ENCODE measurements around the gene ADAMTS17. TPM values are rescaled to one million over a fixed set of nuclear protein-coding genes. Genes with fewer than 3 reads are reported as not detected.

Gene ADAMTS17
- total and polyA plus RNA-seq, 4 donors: 0.28 to 46.9 (median 9.1) TPM

GRCh38 chr15:100055821-100056220 is 286.0 kb downstream of the ADAMTS17 start:
- H3K4me3 ChIP-seq (ENCODE audit: low read depth in 1 of 3, low read length in 3 of 3): no peak overlapping the region
- no peaks in the 10 kb centered on the region for H3K27me3 ChIP-seq (ENCODE audit: control insufficient read depth in 4 of 4, insufficient read depth in 4 of 4, low read length in 3 of 4)
- H3K36me3 ChIP-seq (ENCODE audit: control insufficient read depth in 4 of 4, insufficient read depth in 3 of 4, low read depth in 1 of 4, low read length in 3 of 4): peaks cover 0 to 1% (median 0%) of the 10 kb centered on the region in 4 donors
- no peak for DNase-seq (ENCODE audit: low spot score)
- no peak overlapping the region for H3K27ac ChIP-seq (ENCODE audit: low read depth in 1 of 2, low read length in 2 of 2)
- WGBS: 89% methylated on average over 2 of the region's 2 CpGs
- no peaks in the 10 kb centered on the region for H3K4me1 ChIP-seq (ENCODE audit: control insufficient read depth in 4 of 4, insufficient read depth in 4 of 4, low read length in 3 of 4)
- H3K9ac ChIP-seq (ENCODE audit: low read depth in 1 of 2, low read length in 2 of 2): no peak overlapping the region
- no peak for TF ChIP-seq CTCF (IDR thresholded peaks at IDR 0.05; ENCODE audit: low read depth, low read length, missing input control)
- TF ChIP-seq REST (IDR thresholded peaks at IDR 0.05): no peak
- no peak for TF ChIP-seq TAF1 (conservative IDR thresholded peaks at IDR 0.05)
- no peak for TF ChIP-seq YY1 (IDR thresholded peaks at IDR 0.05)
- TF ChIP-seq HNF4A (conservative IDR thresholded peaks at IDR 0.05): no peak
- no peak for TF ChIP-seq FOXA1 (IDR thresholded peaks at IDR 0.05)
- no peak for TF ChIP-seq MAX (IDR thresholded peaks at IDR 0.05)
- TF ChIP-seq NR2F2 (IDR thresholded peaks at IDR 0.05): no peak
- no peak for TF ChIP-seq SP1 (IDR thresholded peaks at IDR 0.05)
- no peak for TF ChIP-seq HNF4G (IDR thresholded peaks at IDR 0.05)
- no peak for TF ChIP-seq RXRA (IDR thresholded peaks at IDR 0.05)
- no peak for TF ChIP-seq RAD21 (IDR thresholded peaks at IDR 0.05)
- TF ChIP-seq ZBTB33 (IDR thresholded peaks at IDR 0.05): no peak
- no peak for TF ChIP-seq ATF3 (IDR thresholded peaks at IDR 0.05)
- no peak for TF ChIP-seq FOXA2 (IDR thresholded peaks at IDR 0.05)
- TF ChIP-seq GABPA (IDR thresholded peaks at IDR 0.05 in 1 of 2, conservative IDR thresholded peaks at IDR 0.05 in 1 of 2): no peak
- no peak for TF ChIP-seq JUND (IDR thresholded peaks at IDR 0.05)
- TF ChIP-seq EGR1 (IDR thresholded peaks at IDR 0.05; ENCODE audit: low read depth in 2 of 2): no peak
- H3K9me3 ChIP-seq (ENCODE audit: control insufficient read depth in 4 of 4, low read length in 3 of 4): no peaks in the 10 kb centered on the region
